22Rv1 (cell line): ENCODE measurements around the gene PRRG1.
"Not testable (repeated sequence)": the region's sequence is repeated elsewhere in the genome, so short reads cannot be mapped to it uniquely, and the experiment has no call there.

ENCODE experiments used
- H3K27ac ChIP-seq: fragments of 450-650 bp; 2 replicates; pipeline ENCODE4 v1.5.1; 2017
- ZFX ChIP-seq: fragments of 450-650 bp; IDR thresholded peaks from 2 replicates; pipeline ENCODE4 v1.6.1; 2017; ENCODE audit warnings: antibody characterized with exemption, borderline replicate concordance
- TF ChIP-seq, protein P1 (sequence below): fragments of 450-650 bp; IDR thresholded peaks from 2 replicates; pipeline ENCODE4 v1.5.1; 2017; ENCODE audit warnings: mild to moderate bottlenecking

Gene PRRG1

GRCh38 chrX:37468124-37468739 lies 119.1 kb downstream of the PRRG1 start:
- H3K27ac ChIP-seq: no peak overlapping the region
- no peak for TF ChIP-seq ZFX
- TF ChIP-seq, protein P1, sequence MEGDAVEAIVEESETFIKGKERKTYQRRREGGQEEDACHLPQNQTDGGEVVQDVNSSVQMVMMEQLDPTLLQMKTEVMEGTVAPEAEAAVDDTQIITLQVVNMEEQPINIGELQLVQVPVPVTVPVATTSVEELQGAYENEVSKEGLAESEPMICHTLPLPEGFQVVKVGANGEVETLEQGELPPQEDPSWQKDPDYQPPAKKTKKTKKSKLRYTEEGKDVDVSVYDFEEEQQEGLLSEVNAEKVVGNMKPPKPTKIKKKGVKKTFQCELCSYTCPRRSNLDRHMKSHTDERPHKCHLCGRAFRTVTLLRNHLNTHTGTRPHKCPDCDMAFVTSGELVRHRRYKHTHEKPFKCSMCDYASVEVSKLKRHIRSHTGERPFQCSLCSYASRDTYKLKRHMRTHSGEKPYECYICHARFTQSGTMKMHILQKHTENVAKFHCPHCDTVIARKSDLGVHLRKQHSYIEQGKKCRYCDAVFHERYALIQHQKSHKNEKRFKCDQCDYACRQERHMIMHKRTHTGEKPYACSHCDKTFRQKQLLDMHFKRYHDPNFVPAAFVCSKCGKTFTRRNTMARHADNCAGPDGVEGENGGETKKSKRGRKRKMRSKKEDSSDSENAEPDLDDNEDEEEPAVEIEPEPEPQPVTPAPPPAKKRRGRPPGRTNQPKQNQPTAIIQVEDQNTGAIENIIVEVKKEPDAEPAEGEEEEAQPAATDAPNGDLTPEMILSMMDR: no peak

DNA sequence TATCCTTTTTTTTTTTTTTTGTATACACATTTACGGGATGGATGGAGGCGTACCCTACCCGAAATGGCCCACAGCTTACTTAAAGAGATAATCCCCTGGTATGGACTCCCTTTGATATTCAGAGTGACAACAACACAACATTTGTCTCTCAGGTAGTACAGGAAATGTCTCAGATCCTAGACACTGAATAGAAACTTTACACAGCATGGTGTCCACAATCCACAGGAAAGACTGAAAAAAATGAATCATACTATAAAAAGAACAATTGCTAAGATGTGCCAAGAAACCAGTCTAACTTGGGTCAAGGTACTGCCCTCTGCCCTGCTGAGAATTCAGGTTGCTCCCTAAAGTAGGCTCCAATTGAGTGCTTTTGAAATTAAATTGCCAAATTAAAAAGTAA lies 121.5 kb downstream of the PRRG1 start:
- TF ChIP-seq ZFX: no peak
- TF ChIP-seq, protein P1: no peak
- no peak overlapping the region for H3K27ac ChIP-seq

- TF ChIP-seq, protein P1: no peak
- no peak for TF ChIP-seq ZFX
- H3K27ac ChIP-seq: no peak overlapping the region
Observed at GRCh38 chrX:37472836-37473235, 123.7 kb downstream of the PRRG1 start.

GRCh38 chrX:37474478-37474877 lies 125.3 kb downstream of the PRRG1 start:
- H3K27ac ChIP-seq: no peak overlapping the region
- no peak for TF ChIP-seq ZFX
- TF ChIP-seq, protein P1: no peak

GRCh38 chrX:37476571-37477170 lies 127.5 kb downstream of the PRRG1 start:
- H3K27ac ChIP-seq: no peak overlapping the region
- TF ChIP-seq, protein P1: no peak
- TF ChIP-seq ZFX: no peak

DNA sequence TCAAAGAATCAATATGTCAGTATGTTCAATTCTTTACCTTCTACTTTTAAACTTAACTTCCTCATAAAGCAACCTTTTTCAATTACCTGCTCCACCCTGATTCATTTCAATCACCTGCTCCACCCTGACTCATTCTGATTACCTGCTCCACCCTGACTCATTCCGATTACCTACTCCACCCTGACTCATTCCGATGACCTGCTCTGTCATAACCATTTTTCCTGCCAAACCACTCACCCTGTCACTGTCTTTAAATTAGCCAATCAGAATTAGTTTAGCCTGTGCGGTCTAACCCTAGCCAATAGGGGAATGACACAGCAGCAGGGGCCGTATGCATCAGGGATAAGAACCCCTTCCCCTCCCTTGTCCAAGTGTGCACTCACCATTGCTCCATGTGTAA lies 135.2 kb downstream of the PRRG1 start:
- H3K27ac ChIP-seq: not testable (repeated sequence)

DNA sequence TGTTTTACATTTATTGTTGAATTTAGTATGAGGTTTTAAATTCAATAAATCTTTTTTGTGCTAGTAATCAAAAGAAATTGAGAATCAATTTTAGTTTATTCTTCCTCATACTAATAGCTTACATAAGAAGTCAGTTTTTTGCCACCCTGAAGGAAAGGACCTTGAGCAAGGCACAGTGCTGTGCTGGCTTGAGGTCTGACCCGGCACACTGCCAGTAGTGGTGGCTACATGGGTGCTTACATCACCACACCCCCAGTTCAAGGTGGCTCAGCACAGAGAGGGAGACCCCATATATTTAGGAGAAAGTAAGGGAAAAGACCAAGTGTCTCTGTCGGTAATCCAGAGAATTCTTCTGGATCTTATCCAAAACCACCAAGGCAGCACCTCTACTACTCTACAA lies 136.3 kb downstream of the PRRG1 start:
- H3K27ac ChIP-seq: no peak overlapping the region
- TF ChIP-seq, protein P1: no peak
- no peak for TF ChIP-seq ZFX

GRCh38 chrX:37487271-37487670 lies 138.1 kb downstream of the PRRG1 start:
- TF ChIP-seq, protein P1: no peak
- TF ChIP-seq ZFX: no peak
- H3K27ac ChIP-seq: no peak overlapping the region
